Activated CD8-positive, alpha-beta memory T cell treated with anti-CD3 and anti-CD28 coated beads, Interleukin-2, amount 10 ng/mL, durations not matched to agents 7 days and 5 days (primary cell): Measurements from ENCODE around the gene CACNG7. TPM values are rescaled to one million over a fixed set of nuclear protein-coding genes. Genes with fewer than 3 reads are reported as not detected.

ENCODE experiments used
- ATAC-seq: fragments of 150-1000 bp; cut with Tn5 transposase; one replicate; pipeline ENCODE4 v1.10.0; 2021; ENCODE audit warnings: moderate library complexity
- CTCF ChIA-PET: fragments of 350-600 bp; sonication (Branson Sonifier 250); formaldehyde crosslinking; loops from one replicate; lab custom pipeline; 2021; ENCODE audit warnings: antibody characterized with exemption; lab: Charles Lee
- DNase-seq: peaks from one replicate; pipeline ENCODE4 v3.0.0-alpha.2; 2020
- H3K27ac Mint-ChIP-seq: one replicate; pipeline ENCODE4 v1.8.0; 2021; ENCODE audit warnings: mild to moderate bottlenecking, mixed read lengths
- H3K27me3 Mint-ChIP-seq: one replicate; pipeline ENCODE4 v1.8.0; 2021; ENCODE audit warnings: mixed read lengths
- H3K36me3 Mint-ChIP-seq: one replicate; pipeline ENCODE4 v1.8.0; 2021; ENCODE audit warnings: mild to moderate bottlenecking, mixed read lengths
- H3K4me1 Mint-ChIP-seq: one replicate; pipeline ENCODE4 v1.8.0; 2021; ENCODE audit warnings: mixed read lengths
- H3K4me3 Mint-ChIP-seq: one replicate; pipeline ENCODE4 v1.8.0; 2021; ENCODE audit warnings: mild to moderate bottlenecking, moderate library complexity, mixed read lengths
- H3K9me3 Mint-ChIP-seq: one replicate; pipeline ENCODE4 v1.8.0; 2022; ENCODE audit warnings: low read depth, mixed read lengths
- total RNA-seq, 2 experiments: library from RNA; stranded (reverse); gene quantifications; one replicate each; pipeline ENCODE4 v1.2.3, GENCODE V29; 2021

The CACNG7 gene
- total RNA-seq, 2 experiments from 2014 or later, result not detected

- ATAC-seq (peak; percentile 77), DNase-seq (peak; percentile 68)
- peaks cover 8% of the 10 kb centered on the region for H3K36me3 Mint-ChIP-seq
- H3K9me3 Mint-ChIP-seq, result peaks cover 2% of the 10 kb centered on the region
- peaks cover 12% of the 10 kb centered on the region for H3K4me1 Mint-ChIP-seq
- peaks cover 41% of the 10 kb centered on the region for H3K27me3 Mint-ChIP-seq
- H3K4me3 Mint-ChIP-seq, result peak overlapping the region; percentile 19
- CTCF ChIA-PET, result no interaction called here
- H3K27ac Mint-ChIP-seq, result no peak overlapping the region
These were observed 68.4 kb downstream of the CACNG7 start for GRCh38 chr19:53977429-53977990.

- Mint-ChIP-seq H3K27me3 (peaks cover 41% of the 10 kb centered on the region), H3K4me1 (peaks cover 12% of the 10 kb centered on the region), H3K27ac (no peak overlapping the region), H3K36me3 (peaks cover 8% of the 10 kb centered on the region), H3K4me3 (peak overlapping the region; percentile 19), H3K9me3 (peaks cover 2% of the 10 kb centered on the region)
- CTCF ChIA-PET, result no interaction called here
- no peak for DNase-seq
- ATAC-seq, result no peak
These were observed 69.1 kb downstream of the CACNG7 start for GRCh38 chr19:53977991-53978731.

DNA sequence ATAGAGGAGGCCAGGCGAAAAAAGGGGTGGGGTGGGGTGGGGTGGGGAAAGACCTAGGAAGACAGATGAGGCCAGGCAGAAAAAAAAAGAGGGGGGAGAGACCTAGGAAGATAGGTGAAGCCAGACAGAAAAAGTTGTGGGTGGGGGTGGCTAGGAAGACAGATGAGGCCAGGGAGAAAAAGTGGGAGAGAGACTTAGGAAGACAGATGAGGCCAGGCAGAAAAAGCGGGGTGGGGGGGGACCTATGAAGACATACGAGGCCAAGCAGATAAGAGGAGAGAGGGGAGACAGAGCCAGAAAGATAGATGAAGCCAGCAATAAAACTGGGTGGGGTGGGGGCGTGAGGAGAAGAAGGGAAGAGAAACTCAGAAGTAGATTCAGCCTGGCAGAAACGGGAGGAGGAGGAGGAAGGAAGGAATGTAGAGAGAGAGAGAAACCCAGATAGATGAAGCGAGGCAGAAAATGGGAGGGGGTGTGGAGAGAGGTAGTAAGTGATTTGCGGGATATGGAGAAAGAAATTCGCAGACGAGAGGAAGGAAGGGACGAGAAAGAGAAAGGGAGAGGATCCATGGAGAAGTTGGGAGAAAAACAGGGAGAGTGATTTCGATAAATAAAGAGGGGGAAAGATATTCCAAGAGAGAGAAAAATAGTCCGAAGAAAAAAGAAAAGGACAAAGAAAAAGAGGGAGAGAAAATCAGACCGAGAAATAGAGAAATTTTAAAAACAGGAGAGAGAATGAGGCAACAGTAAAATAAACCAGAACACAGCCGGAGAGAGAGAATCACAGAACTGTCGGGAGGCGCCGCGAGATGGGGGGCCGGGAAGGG is 70.1 kb downstream of the CACNG7 start:
- H3K27ac Mint-ChIP-seq, result no peak overlapping the region
- DNase-seq (no peak), ATAC-seq (no peak)
- H3K4me1 Mint-ChIP-seq, result peaks cover 12% of the 10 kb centered on the region
- peaks cover 2% of the 10 kb centered on the region for H3K9me3 Mint-ChIP-seq
- peaks cover 8% of the 10 kb centered on the region for H3K36me3 Mint-ChIP-seq
- CTCF ChIA-PET, result no interaction called here
- peaks cover 41% of the 10 kb centered on the region for H3K27me3 Mint-ChIP-seq
- no peak overlapping the region for H3K4me3 Mint-ChIP-seq

- Mint-ChIP-seq H3K27me3 (peaks cover 41% of the 10 kb centered on the region), H3K4me1 (peaks cover 12% of the 10 kb centered on the region), H3K4me3 (no peak overlapping the region), H3K36me3 (peaks cover 8% of the 10 kb centered on the region), H3K9me3 (peaks cover 2% of the 10 kb centered on the region), H3K27ac (peak overlapping the region; percentile 31)
- ATAC-seq, result no peak
- DNase-seq, result no peak
- CTCF ChIA-PET, result interaction anchor here (1.2 kb wide), 1 partner anchor 43 kb away, joined by 5 read pairs; no protein-coding TSS in a partner anchor
These were observed 71.7 kb downstream of the CACNG7 start for GRCh38 chr19:53980539-53981375.

DNA sequence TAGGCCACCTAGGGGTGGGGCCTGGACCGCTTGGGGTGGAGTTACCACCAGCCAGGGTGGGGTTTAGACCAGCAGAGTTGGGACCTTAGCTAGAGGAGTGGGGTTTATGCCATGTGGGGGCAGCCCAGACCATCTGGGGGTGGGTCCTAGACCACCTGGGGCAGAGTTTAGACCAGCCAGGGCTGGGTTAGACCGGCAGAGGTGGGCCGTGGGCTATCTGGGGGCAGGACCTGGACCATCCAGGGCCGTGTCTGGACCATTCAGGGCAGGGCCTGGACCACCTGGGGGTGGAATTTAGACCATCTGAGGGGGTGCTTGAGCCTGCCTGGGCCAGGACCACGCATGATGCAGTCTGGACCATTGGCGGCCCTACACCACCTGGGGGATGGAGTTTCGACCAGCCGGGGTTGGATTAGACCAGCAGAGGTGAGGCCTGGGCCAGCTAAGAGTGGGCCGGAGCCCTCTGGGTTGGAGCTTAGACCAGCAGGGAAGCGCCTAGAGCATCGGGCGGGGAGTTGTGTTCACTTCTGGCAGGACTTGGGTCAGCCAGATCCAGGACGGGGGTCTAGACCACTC is 72.4 kb downstream of the CACNG7 start:
- DNase-seq (no peak), ATAC-seq (no peak)
- CTCF ChIA-PET, result interaction anchor here (1.2 kb wide), 1 partner anchor 42 kb away, joined by 5 read pairs; no protein-coding TSS in a partner anchor
- Mint-ChIP-seq H3K27ac (no peak overlapping the region), H3K27me3 (peaks cover 41% of the 10 kb centered on the region), H3K4me1 (peaks cover 12% of the 10 kb centered on the region), H3K4me3 (no peak overlapping the region), H3K36me3 (peaks cover 8% of the 10 kb centered on the region), H3K9me3 (peaks cover 2% of the 10 kb centered on the region)

- DNase-seq (no peak), ATAC-seq (no peak)
- Mint-ChIP-seq H3K27me3 (peaks cover 41% of the 10 kb centered on the region), H3K4me3 (no peak overlapping the region), H3K36me3 (peaks cover 8% of the 10 kb centered on the region), H3K27ac (no peak overlapping the region), H3K9me3 (peaks cover 2% of the 10 kb centered on the region), H3K4me1 (peaks cover 12% of the 10 kb centered on the region)
- CTCF ChIA-PET, result no interaction called here
These were observed 72.9 kb downstream of the CACNG7 start for GRCh38 chr19:53982001-53982451.

DNA sequence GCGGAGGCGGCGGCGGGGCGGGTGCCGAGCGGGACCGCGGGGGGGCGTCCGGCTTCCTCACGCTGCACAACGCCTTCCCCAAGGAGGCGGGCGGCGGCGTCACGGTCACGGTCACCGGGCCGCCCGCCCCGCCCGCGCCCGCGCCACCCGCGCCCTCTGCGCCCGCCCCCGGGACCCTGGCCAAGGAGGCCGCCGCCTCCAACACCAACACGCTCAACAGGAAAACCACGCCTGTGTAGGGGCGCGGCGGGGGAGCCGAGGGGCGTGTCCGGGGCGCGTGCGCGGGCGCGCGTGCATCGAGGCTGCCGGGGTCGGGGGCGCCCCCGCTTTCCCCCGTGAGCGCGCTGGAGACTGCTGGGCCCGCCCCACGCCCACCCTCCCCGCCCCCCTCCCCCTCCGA is 73.5 kb downstream of the CACNG7 start:
- Mint-ChIP-seq H3K4me1 (peaks cover 10% of the 10 kb centered on the region), H3K9me3 (peaks cover 2% of the 10 kb centered on the region), H3K36me3 (peaks cover 8% of the 10 kb centered on the region), H3K27me3 (peaks cover 39% of the 10 kb centered on the region), H3K27ac (no peak overlapping the region), H3K4me3 (no peak overlapping the region)
- CTCF ChIA-PET, result no interaction called here
- DNase-seq, result no peak
- ATAC-seq, result no peak

DNA sequence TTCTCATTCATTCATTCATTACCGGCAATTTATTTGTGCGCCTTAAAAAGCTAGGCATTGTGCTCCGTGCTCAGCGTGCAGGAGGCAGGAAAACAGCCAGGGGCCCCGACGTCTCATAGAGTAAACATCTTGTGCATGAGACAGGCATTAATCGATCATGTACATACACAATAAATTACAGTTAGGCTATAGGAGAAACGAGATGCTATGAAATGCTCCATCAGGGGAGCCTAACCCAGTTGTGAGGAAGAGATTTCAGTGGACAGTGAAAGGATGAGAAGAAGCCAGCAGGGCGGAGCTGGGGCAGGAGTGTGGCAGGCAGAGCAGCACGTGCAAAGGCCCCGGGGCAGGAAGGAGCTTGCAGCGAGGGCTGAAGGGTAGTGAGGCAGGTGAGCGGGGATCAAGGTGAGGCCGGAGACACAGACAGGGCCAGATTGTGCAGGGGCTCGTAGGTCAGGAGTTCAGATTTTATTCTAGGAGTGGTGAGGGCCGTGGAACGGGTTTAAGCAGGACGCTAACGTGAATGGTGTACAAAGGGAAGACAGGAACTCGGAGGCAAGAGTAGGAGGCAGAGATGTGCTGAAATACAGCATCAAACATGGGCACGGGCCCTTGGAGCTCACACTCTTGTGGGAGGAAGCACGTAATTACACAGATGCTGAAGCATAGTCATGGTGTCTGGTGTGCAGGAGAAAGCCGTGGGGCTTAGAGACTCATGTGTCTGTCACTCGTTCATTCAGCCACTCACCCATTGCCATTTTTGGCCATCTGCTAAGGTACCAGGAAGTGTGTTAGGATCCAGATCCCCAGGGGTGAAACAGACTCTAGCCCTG is 74.6 kb downstream of the CACNG7 start:
- DNase-seq (no peak), ATAC-seq (no peak)
- no peak overlapping the region for H3K27ac Mint-ChIP-seq
- H3K4me1 Mint-ChIP-seq, result peaks cover 9% of the 10 kb centered on the region
- no peak overlapping the region for H3K4me3 Mint-ChIP-seq
- CTCF ChIA-PET, result no interaction called here
- peaks cover 31% of the 10 kb centered on the region for H3K27me3 Mint-ChIP-seq
- peaks cover 8% of the 10 kb centered on the region for H3K36me3 Mint-ChIP-seq
- peaks cover 2% of the 10 kb centered on the region for H3K9me3 Mint-ChIP-seq

GRCh38 chr19:53985863-53986262 is 76.8 kb downstream of the CACNG7 start:
- CTCF ChIA-PET, result interaction anchor here (1.0 kb wide), 1 partner anchor 38 kb away, joined by 3 read pairs; no protein-coding TSS in a partner anchor
- H3K27ac Mint-ChIP-seq, result no peak overlapping the region
- ATAC-seq, result no peak

DNA sequence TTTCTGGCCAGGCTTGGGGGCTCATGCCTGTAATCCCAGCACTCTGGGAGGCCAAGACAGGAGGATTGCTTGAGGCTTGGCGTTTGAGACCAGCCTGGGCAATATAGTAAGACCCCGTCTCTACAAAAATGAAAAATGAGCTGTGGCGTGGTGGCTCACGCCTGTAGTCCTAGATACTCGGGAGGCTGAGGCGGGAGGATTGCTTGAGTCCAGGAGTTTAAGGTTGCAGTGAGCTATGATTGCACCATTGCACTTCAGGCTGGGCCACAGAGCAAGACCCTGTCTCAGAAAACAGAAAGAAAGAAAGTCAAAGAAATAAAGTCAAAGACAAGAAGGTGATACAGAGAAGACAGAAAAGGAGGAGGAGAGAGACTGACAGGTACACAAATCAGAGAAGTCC is 79.9 kb downstream of the CACNG7 start:
- no peaks in the 10 kb centered on the region for H3K36me3 Mint-ChIP-seq
- ATAC-seq (no peak), DNase-seq (no peak)
- CTCF ChIA-PET, result no interaction called here
- no peaks in the 10 kb centered on the region for H3K9me3 Mint-ChIP-seq
- H3K4me1 Mint-ChIP-seq, result no peaks in the 10 kb centered on the region
- H3K27ac Mint-ChIP-seq, result no peak overlapping the region
- peaks cover 21% of the 10 kb centered on the region for H3K27me3 Mint-ChIP-seq
- H3K4me3 Mint-ChIP-seq, result no peak overlapping the region

More at GRCh38 chr19:53985863-53986262, 76.8 kb downstream of the CACNG7 start:
- Mint-ChIP-seq H3K9me3 (peaks cover 2% of the 10 kb centered on the region), H3K4me1 (no peaks in the 10 kb centered on the region), H3K4me3 (no peak overlapping the region), H3K36me3 (peaks cover 2% of the 10 kb centered on the region), H3K27me3 (peaks cover 12% of the 10 kb centered on the region)
- no peak for DNase-seq

- DNase-seq (no peak), ATAC-seq (no peak)
- no peaks in the 10 kb centered on the region for H3K36me3 Mint-ChIP-seq
- peaks cover 26% of the 10 kb centered on the region for H3K27me3 Mint-ChIP-seq
- H3K4me1 Mint-ChIP-seq, result no peaks in the 10 kb centered on the region
- no peaks in the 10 kb centered on the region for H3K9me3 Mint-ChIP-seq
- CTCF ChIA-PET, result no interaction called here
- H3K4me3 Mint-ChIP-seq, result no peak overlapping the region
- H3K27ac Mint-ChIP-seq, result no peak overlapping the region
These were observed 80.8 kb downstream of the CACNG7 start for GRCh38 chr19:53989600-53990533.
